Measurements from ENCODE around the gene OLAH. TPM values are rescaled to one million over a fixed set of nuclear protein-coding genes. Genes with fewer than 3 reads are reported as not detected.

OLAH gene
- polyA plus RNA-seq, 1 donor from 2014 or later = not detected

DNA sequence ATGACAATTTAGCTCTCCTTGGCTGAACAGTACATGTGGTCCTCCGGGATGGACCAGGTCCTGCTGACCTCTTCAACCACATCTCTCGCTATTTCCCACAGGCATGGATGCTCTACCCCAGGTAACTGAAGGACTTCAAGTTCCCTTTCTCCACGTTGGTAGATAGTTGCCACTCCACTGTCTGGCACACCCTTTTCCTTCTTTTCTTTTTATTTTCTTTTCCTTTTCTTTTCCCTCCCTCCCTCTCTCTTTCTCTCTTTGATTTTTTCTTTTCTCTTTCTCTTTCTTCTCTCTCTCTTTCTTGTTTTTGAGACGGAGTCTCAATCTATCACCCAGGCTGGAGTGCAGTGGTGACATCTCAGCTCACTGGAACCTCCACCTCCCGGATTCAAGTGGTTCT is 47.7 kb downstream of the OLAH start:
- H3K4me2 ChIP-seq (ENCODE audit: low read length) = no peak overlapping the region
- H3K9ac ChIP-seq (ENCODE audit: low read length) = no peak overlapping the region
- no peak overlapping the region for H3K4me3 ChIP-seq (ENCODE audit: low read length)
- no peaks in the 10 kb centered on the region for H3K27me3 ChIP-seq (ENCODE audit: insufficient read depth, low read depth, low read length)
- H3K36me3 ChIP-seq (ENCODE audit: insufficient read depth, low read length) = no peaks in the 10 kb centered on the region
- H3K9me3 ChIP-seq (ENCODE audit: low read length) = no peaks in the 10 kb centered on the region
- no peaks in the 10 kb centered on the region for H4K20me1 ChIP-seq (ENCODE audit: insufficient read depth)
- no peak overlapping the region for H2AFZ ChIP-seq (ENCODE audit: low read depth, low read length)
- no peaks in the 10 kb centered on the region for H3K9me2 ChIP-seq (ENCODE audit: insufficient read depth, low read length)
- TF ChIP-seq TAF1 (IDR thresholded peaks at IDR 0.05; ENCODE audit: low read depth) (no peak), EZH2 (IDR thresholded peaks at IDR 0.05; ENCODE audit: borderline replicate concordance, insufficient read depth, low read length, poor library complexity, severe bottlenecking) (no peak), SMC3 (conservative IDR thresholded peaks at IDR 0.05; ENCODE audit: poor library complexity) (no peak), CTCF (IDR thresholded peaks at IDR 0.05; ENCODE audit: poor library complexity, severe bottlenecking) (no peak), EP300 (conservative IDR thresholded peaks at IDR 0.05; ENCODE audit: poor library complexity, severe bottlenecking) (no peak)
- no peak overlapping the region for H3K27ac ChIP-seq (ENCODE audit: low read length)
- H3K79me2 ChIP-seq (replicated peaks; ENCODE audit: insufficient read depth, low read length) = no peaks in the 10 kb centered on the region
- no peaks in the 10 kb centered on the region for H3F3A ChIP-seq (ENCODE audit: insufficient read depth, low read length, poor library complexity, severe bottlenecking)

DNA sequence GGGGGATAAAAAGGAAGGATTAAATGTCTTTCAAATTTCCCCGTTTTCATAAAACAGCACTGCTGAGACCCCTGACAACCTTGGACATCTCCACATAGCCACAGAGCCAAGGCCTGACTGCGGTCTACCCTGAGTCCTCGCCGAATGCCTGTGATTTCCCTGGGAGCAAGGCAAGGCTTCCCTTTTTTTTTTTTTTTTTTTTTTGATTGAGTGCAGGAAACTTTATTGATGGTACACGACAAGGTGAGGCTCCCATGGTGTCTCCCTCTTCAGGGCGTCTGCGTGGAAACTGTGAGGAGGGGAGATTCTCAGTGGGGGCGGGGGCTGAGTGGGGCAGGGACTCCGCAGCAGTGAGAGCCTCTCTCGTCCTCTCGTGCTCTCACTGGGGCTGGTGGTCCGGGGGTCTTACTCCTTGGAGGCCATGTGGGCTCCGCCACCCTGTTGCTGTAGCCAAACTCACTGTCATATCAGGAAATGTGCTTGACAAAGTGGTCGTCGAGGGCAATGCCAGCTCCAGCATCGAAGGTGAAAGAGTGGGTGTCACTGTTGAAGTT is 49.2 kb downstream of the OLAH start:
- Histone ChIP-seq H3K4me3 (ENCODE audit: low read length) (no peak overlapping the region), H3K9ac (ENCODE audit: low read length) (no peak overlapping the region), H2AFZ (ENCODE audit: low read depth, low read length) (no peak overlapping the region), H3K27me3 (ENCODE audit: insufficient read depth, low read depth, low read length) (no peaks in the 10 kb centered on the region), H3K36me3 (ENCODE audit: insufficient read depth, low read length) (no peaks in the 10 kb centered on the region), H3K9me2 (ENCODE audit: insufficient read depth, low read length) (no peaks in the 10 kb centered on the region), H3K79me2 (replicated peaks; ENCODE audit: insufficient read depth, low read length) (no peaks in the 10 kb centered on the region), H4K20me1 (ENCODE audit: insufficient read depth) (no peaks in the 10 kb centered on the region), H3F3A (ENCODE audit: insufficient read depth, low read length, poor library complexity, severe bottlenecking) (no peaks in the 10 kb centered on the region), H3K9me3 (ENCODE audit: low read length) (no peaks in the 10 kb centered on the region), H3K4me2 (ENCODE audit: low read length) (no peak overlapping the region), H3K27ac (ENCODE audit: low read length) (no peak overlapping the region)
- TF ChIP-seq SMC3 (conservative IDR thresholded peaks at IDR 0.05; ENCODE audit: poor library complexity) = no peak
- TF ChIP-seq EZH2 (IDR thresholded peaks at IDR 0.05; ENCODE audit: borderline replicate concordance, insufficient read depth, low read length, poor library complexity, severe bottlenecking) = no peak
- TF ChIP-seq TAF1 (IDR thresholded peaks at IDR 0.05; ENCODE audit: low read depth) = no peak
- no peak for TF ChIP-seq MXI1 (conservative IDR thresholded peaks at IDR 0.05; ENCODE audit: poor library complexity, severe bottlenecking)
- TF ChIP-seq REST (IDR thresholded peaks at IDR 0.05; ENCODE audit: borderline replicate concordance) = no peak
- no peak for TF ChIP-seq EP300 (conservative IDR thresholded peaks at IDR 0.05; ENCODE audit: poor library complexity, severe bottlenecking)
- no peak for TF ChIP-seq POLR2AphosphoS5 (IDR thresholded peaks at IDR 0.05)
- TF ChIP-seq RAD21 (conservative IDR thresholded peaks at IDR 0.05) = no peak
- no peak for TF ChIP-seq CTCF (IDR thresholded peaks at IDR 0.05; ENCODE audit: poor library complexity, severe bottlenecking)
